ENCODE results near the gene USB1. TPM values are rescaled to one million over a fixed set of nuclear protein-coding genes. Genes with fewer than 3 reads are reported as not detected.

Gene USB1
- total RNA-seq, 4 donors from 2014 or later = 20.7 to 43.5 (median 26.8) TPM

GRCh38 chr16:58032710-58033293 lies 31.6 kb downstream of the USB1 start:
- no peak for TF ChIP-seq CTCF (IDR thresholded peaks at IDR 0.05; ENCODE audit: low read depth)

GRCh38 chr16:58034128-58034685 lies 33.0 kb downstream of the USB1 start:
- TF ChIP-seq CTCF (IDR thresholded peaks at IDR 0.05; ENCODE audit: low read depth) = no peak

GRCh38 chr16:58034774-58035173 lies 33.6 kb downstream of the USB1 start:
- no peak for TF ChIP-seq CTCF (IDR thresholded peaks at IDR 0.05; ENCODE audit: low read depth)

- no peak for TF ChIP-seq CTCF (IDR thresholded peaks at IDR 0.05; ENCODE audit: low read depth)
Measured at GRCh38 chr16:58035356-58036170, 34.4 kb downstream of the USB1 start.

- no peak for TF ChIP-seq CTCF (IDR thresholded peaks at IDR 0.05; ENCODE audit: low read depth)
Measured at GRCh38 chr16:58036943-58037342, 35.7 kb downstream of the USB1 start.

- no peak for TF ChIP-seq CTCF (IDR thresholded peaks at IDR 0.05; ENCODE audit: low read depth)
Measured at GRCh38 chr16:58037365-58038057, 36.3 kb downstream of the USB1 start.

GRCh38 chr16:58038219-58038641 lies 37.0 kb downstream of the USB1 start:
- TF ChIP-seq CTCF (IDR thresholded peaks at IDR 0.05; ENCODE audit: low read depth) = no peak

Measured in subcutaneous adipose tissue (tissue), 4 donors.